SK-N-SH treated with all-trans-retinoic acid at 6 μM for 48 hours (cell line): ENCODE measurements around the gene GC.

Experiments
- ATAC-seq: fragments of 200-7000 bp; cut with Tn5 transposase; 3 replicates; pipeline ENCODE4 v1.9.1; 2020; ENCODE audit warnings: mild to moderate bottlenecking, moderate library complexity
- ARNTL ChIP-seq: fragments of 450-650 bp; formaldehyde crosslinking; IDR thresholded peaks from 2 replicates; pipeline ENCODE4 v1.5.0; 2020; ENCODE audit warnings: low read depth, mild to moderate bottlenecking, moderate library complexity, borderline replicate concordance
- BACH2 ChIP-seq: fragments of 250-450 bp; sonication (Bioruptor Pico); IDR thresholded peaks from 2 replicates; pipeline ENCODE4 v1.9.0; 2021; ENCODE audit warnings: mild to moderate bottlenecking, borderline replicate concordance
- CSDC2 ChIP-seq: fragments of 250-450 bp; sonication (Bioruptor Pico); IDR thresholded peaks from 2 replicates; pipeline ENCODE4 v1.5.0; 2020; ENCODE audit warnings: mild to moderate bottlenecking, moderate library complexity
- ESRRG ChIP-seq: fragments of 250-450 bp; sonication (Bioruptor Pico); IDR thresholded peaks from 2 replicates; pipeline ENCODE4 v1.6.1; 2021; ENCODE audit warnings: mild to moderate bottlenecking
- GLIS3 ChIP-seq: fragments of 250-450 bp; sonication (Bioruptor Pico); IDR thresholded peaks from 2 replicates; pipeline ENCODE4 v1.5.0; 2020; ENCODE audit warnings: mild to moderate bottlenecking, moderate library complexity
- ISL1 ChIP-seq: fragments of 250-450 bp; sonication (Bioruptor Pico); IDR thresholded peaks from 2 replicates; pipeline ENCODE4 v2.1.2; 2022; ENCODE audit warnings: mild to moderate bottlenecking, moderate library complexity
- PPARA ChIP-seq: fragments of 250-450 bp; sonication (Bioruptor Pico); IDR thresholded peaks from 2 replicates; pipeline ENCODE4 v1.5.0; 2020; ENCODE audit warnings: mild to moderate bottlenecking, borderline replicate concordance
- RARB ChIP-seq: fragments of 250-450 bp; sonication (Bioruptor Pico); IDR thresholded peaks from 2 replicates; pipeline ENCODE4 v1.8.0; 2021; ENCODE audit warnings: mild to moderate bottlenecking, moderate library complexity
- TCF4 ChIP-seq: fragments of 250-450 bp; sonication (Bioruptor Pico); IDR thresholded peaks from 2 replicates; pipeline ENCODE4 v1.8.0; 2021; ENCODE audit warnings: mild to moderate bottlenecking, moderate library complexity, borderline replicate concordance
- TOX ChIP-seq: fragments of 250-450 bp; sonication (Bioruptor Pico); IDR thresholded peaks from 2 replicates; pipeline ENCODE4 v1.8.0; 2021; ENCODE audit warnings: mild to moderate bottlenecking, moderate library complexity, borderline replicate concordance
- ZFP3 ChIP-seq: fragments of 250-450 bp; sonication (Bioruptor Pico); IDR thresholded peaks from 2 replicates; pipeline ENCODE4 v1.5.0; 2020; ENCODE audit warnings: mild to moderate bottlenecking, moderate library complexity
- ZFP30 ChIP-seq: fragments of 450-650 bp; formaldehyde crosslinking; IDR thresholded peaks from 2 replicates; pipeline ENCODE4 v1.5.0; 2022; ENCODE audit warnings: mild to moderate bottlenecking, moderate library complexity
- ZNF565 ChIP-seq: fragments of 450-650 bp; formaldehyde crosslinking; conservative IDR thresholded peaks from 2 replicates; pipeline ENCODE4 v1.5.0; 2020; ENCODE audit warnings: low read depth, mild to moderate bottlenecking, moderate library complexity
- ZNF70 ChIP-seq: fragments of 450-650 bp; formaldehyde crosslinking; IDR thresholded peaks from 2 replicates; pipeline ENCODE4 v1.5.0; 2020; ENCODE audit warnings: mild to moderate bottlenecking, moderate library complexity
- ZNF8 ChIP-seq: fragments of 450-650 bp; formaldehyde crosslinking; IDR thresholded peaks from 2 replicates; pipeline ENCODE4 v1.5.0; 2020; ENCODE audit warnings: mild to moderate bottlenecking, moderate library complexity
- TF ChIP-seq, protein P1 (sequence below): fragments of 250-450 bp; sonication (Bioruptor Pico); IDR thresholded peaks from 2 replicates; pipeline ENCODE4 v1.8.0; 2020; ENCODE audit warnings: mild to moderate bottlenecking, moderate library complexity, borderline replicate concordance
- TF ChIP-seq, protein P2 (sequence below): fragments of 250-450 bp; sonication (Bioruptor Pico); IDR thresholded peaks from 2 replicates; pipeline ENCODE4 v1.5.1; 2021; ENCODE audit warnings: mild to moderate bottlenecking, moderate library complexity
- TF ChIP-seq, protein P3 (sequence below): fragments of 250-450 bp; sonication (Bioruptor Pico); IDR thresholded peaks from 2 replicates; pipeline ENCODE4 v1.5.1; 2020; ENCODE audit warnings: low read depth, mild to moderate bottlenecking, moderate library complexity
- TF ChIP-seq, protein P4 (sequence below): fragments of 250-450 bp; sonication (Bioruptor Pico); IDR thresholded peaks from 2 replicates; pipeline ENCODE4 v1.5.0; 2020; ENCODE audit warnings: mild to moderate bottlenecking, moderate library complexity

The GC gene

DNA sequence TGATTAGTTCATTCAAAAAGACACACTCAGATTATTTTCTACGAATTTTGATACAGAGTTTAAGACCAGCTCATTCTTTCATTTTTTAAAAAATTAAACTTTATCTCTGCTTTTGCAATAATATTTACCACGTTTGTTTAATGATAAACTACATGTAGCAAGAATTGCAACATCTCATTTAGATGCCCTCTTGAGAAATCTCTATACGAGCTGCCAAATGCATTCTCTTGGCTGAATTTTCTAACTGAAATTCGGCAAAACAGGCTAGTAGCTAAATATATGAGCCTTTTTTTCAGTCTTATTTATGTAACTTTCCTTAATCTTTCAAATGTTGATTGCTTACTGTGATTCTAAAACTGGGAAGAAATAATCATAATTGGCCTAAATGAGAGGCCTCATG is 2.1 kb upstream of the GC start:
- TF ChIP-seq, protein P1, sequence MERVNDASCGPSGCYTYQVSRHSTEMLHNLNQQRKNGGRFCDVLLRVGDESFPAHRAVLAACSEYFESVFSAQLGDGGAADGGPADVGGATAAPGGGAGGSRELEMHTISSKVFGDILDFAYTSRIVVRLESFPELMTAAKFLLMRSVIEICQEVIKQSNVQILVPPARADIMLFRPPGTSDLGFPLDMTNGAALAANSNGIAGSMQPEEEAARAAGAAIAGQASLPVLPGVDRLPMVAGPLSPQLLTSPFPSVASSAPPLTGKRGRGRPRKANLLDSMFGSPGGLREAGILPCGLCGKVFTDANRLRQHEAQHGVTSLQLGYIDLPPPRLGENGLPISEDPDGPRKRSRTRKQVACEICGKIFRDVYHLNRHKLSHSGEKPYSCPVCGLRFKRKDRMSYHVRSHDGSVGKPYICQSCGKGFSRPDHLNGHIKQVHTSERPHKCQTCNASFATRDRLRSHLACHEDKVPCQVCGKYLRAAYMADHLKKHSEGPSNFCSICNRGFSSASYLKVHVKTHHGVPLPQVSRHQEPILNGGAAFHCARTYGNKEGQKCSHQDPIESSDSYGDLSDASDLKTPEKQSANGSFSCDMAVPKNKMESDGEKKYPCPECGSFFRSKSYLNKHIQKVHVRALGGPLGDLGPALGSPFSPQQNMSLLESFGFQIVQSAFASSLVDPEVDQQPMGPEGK (CRISPR knock-in tag), result no peak
- TF ChIP-seq, protein P2, sequence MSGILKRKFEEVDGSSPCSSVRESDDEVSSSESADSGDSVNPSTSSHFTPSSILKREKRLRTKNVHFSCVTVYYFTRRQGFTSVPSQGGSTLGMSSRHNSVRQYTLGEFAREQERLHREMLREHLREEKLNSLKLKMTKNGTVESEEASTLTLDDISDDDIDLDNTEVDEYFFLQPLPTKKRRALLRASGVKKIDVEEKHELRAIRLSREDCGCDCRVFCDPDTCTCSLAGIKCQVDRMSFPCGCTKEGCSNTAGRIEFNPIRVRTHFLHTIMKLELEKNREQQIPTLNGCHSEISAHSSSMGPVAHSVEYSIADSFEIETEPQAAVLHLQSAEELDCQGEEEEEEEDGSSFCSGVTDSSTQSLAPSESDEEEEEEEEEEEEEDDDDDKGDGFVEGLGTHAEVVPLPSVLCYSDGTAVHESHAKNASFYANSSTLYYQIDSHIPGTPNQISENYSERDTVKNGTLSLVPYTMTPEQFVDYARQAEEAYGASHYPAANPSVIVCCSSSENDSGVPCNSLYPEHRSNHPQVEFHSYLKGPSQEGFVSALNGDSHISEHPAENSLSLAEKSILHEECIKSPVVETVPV (CRISPR knock-in tag), result no peak
- no peak for TF ChIP-seq TCF4 (CRISPR knock-in tag)
- TF ChIP-seq ZFP3 (CRISPR knock-in tag), result no peak
- TF ChIP-seq GLIS3 (CRISPR knock-in tag), result no peak
- TF ChIP-seq ZNF8 (CRISPR knock-in tag), result no peak
- TF ChIP-seq, protein P3, sequence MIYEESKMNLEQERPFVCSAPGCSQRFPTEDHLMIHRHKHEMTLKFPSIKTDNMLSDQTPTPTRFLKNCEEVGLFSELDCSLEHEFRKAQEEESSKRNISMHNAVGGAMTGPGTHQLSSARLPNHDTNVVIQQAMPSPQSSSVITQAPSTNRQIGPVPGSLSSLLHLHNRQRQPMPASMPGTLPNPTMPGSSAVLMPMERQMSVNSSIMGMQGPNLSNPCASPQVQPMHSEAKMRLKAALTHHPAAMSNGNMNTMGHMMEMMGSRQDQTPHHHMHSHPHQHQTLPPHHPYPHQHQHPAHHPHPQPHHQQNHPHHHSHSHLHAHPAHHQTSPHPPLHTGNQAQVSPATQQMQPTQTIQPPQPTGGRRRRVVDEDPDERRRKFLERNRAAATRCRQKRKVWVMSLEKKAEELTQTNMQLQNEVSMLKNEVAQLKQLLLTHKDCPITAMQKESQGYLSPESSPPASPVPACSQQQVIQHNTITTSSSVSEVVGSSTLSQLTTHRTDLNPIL, result no peak
- no peak for TF ChIP-seq ZNF70 (CRISPR knock-in tag)
- TF ChIP-seq TOX (CRISPR knock-in tag), result no peak
- TF ChIP-seq ISL1, result no peak
- TF ChIP-seq BACH2, result no peak
- no peak for TF ChIP-seq ZFP30 (CRISPR knock-in tag)
- TF ChIP-seq RARB (CRISPR knock-in tag), result no peak
- TF ChIP-seq CSDC2 (CRISPR knock-in tag), result no peak
- no peak for TF ChIP-seq ESRRG
- no peak for TF ChIP-seq ARNTL (CRISPR knock-in tag)
- TF ChIP-seq ZNF565 (CRISPR knock-in tag), result no peak
- no peak for TF ChIP-seq PPARA (CRISPR knock-in tag)
- TF ChIP-seq, protein P4, sequence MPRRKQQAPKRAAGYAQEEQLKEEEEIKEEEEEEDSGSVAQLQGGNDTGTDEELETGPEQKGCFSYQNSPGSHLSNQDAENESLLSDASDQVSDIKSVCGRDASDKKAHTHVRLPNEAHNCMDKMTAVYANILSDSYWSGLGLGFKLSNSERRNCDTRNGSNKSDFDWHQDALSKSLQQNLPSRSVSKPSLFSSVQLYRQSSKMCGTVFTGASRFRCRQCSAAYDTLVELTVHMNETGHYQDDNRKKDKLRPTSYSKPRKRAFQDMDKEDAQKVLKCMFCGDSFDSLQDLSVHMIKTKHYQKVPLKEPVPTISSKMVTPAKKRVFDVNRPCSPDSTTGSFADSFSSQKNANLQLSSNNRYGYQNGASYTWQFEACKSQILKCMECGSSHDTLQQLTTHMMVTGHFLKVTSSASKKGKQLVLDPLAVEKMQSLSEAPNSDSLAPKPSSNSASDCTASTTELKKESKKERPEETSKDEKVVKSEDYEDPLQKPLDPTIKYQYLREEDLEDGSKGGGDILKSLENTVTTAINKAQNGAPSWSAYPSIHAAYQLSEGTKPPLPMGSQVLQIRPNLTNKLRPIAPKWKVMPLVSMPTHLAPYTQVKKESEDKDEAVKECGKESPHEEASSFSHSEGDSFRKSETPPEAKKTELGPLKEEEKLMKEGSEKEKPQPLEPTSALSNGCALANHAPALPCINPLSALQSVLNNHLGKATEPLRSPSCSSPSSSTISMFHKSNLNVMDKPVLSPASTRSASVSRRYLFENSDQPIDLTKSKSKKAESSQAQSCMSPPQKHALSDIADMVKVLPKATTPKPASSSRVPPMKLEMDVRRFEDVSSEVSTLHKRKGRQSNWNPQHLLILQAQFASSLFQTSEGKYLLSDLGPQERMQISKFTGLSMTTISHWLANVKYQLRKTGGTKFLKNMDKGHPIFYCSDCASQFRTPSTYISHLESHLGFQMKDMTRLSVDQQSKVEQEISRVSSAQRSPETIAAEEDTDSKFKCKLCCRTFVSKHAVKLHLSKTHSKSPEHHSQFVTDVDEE (CRISPR knock-in tag), result no peak
- no peak for ATAC-seq

DNA sequence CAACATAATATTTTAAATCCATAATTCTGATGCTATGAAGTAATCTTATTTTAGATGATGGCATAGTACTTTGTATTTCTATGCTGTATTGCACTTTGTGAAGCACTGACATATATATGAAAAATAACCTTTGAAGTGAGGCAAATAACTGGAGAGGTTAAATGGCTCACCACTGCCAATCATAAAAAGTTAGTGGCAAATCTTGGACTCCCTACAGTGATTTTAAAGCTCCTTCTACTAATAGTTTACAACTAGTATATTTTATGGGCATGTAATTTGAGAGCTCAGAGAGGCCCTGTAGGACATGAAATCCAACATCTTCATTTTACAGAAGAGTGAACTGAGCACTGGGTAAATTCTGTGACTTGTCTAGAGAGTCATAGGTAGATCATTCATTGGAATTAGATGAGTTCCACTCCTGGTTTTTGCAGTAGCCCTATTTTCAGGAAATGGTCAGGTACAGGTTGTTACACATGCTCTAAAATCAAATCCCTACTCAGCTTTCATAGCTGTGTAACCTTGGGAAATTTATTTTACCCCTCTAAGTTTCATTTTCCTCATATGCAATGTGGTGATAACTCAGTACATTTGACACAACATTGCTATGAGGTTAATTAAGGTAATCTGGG is 804 bp upstream of the GC start:
- no peak for ATAC-seq
- no peak for TF ChIP-seq RARB (CRISPR knock-in tag)
- TF ChIP-seq, protein P1 (CRISPR knock-in tag), result no peak
- TF ChIP-seq ZNF70 (CRISPR knock-in tag), result no peak
- TF ChIP-seq, protein P2 (CRISPR knock-in tag), result no peak
- TF ChIP-seq, protein P3, result no peak
- no peak for TF ChIP-seq GLIS3 (CRISPR knock-in tag)
- no peak for TF ChIP-seq ZFP30 (CRISPR knock-in tag)
